Measurements from ENCODE around the gene TADA3. TPM values are rescaled to one million over a fixed set of nuclear protein-coding genes. Genes with fewer than 3 reads are reported as not detected.

TADA3 gene
- total and polyA plus RNA-seq, 3 donors from 2014 or later = 94.6 to 123 (median 123) TPM

DNA sequence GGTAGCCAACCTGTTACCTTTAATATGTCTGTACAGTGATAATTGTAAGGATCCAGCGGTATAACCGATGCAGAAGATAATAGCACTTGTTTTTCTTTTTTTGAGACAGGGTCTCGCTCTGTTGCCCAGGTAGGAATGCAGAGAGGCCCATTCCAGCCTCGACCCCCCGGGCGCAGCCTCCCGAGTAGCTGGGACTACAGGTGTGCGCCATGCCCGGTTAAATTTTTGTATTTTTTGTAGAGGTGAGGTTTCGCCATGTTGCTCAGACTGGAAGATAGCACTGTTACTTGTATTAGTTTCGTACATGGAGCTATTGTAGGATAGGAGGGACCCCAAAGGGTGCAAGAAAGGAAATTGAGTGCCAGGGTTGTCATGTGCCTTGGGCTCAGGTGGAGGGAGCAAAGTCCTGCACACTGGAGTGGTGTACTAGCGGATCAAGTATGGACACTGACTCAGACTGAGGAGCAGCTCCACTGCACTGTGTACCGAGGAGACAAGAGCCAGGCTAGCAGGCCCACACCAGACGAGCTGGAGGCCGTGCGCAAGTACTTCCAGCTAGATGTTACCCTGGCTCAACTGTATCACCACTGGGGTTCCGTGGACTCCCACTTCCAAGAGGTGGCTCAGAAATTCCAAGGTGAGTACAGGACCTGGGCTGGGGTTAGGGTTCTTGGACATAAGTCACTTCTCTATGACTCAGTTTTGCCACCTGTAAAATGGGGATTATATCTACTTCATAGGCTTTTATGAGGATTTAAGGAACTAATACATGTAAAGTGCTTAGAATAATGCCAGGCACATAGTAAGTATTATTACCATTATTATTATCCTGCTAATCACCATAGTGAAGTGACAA, 41.5 kb downstream of the TADA3 start:
- Histone ChIP-seq H3K27ac (peak overlapping the region in 1 of 2 donors; percentile 90), H3K4me3 (peak overlapping the region; percentile 68 to 71), H3K27me3 (no peaks in the 10 kb centered on the region), H3K4me1 (peaks cover 24% of the 10 kb centered on the region), H3K36me3 (ENCODE audit: low read depth, missing control alignments) (no peaks in the 10 kb centered on the region), H3K9me3 (no peaks in the 10 kb centered on the region)
- no peak for TF ChIP-seq CTCF (IDR thresholded peaks at IDR 0.05)
- TF ChIP-seq POLR2A (IDR thresholded peaks at IDR 0.05) = no peak
- no peak for DNase-seq
- 26% methylated on average over 17 of the region's 17 CpGs for WGBS, 2 donors
- intact Hi-C loops (cut with DNase I; ENCODE audit: low total_unique reads) = no loop called here

- intact Hi-C loops (cut with DNase I; ENCODE audit: low total_unique reads) = no loop called here
- H3K36me3 ChIP-seq (ENCODE audit: low read depth, missing control alignments) = no peaks in the 10 kb centered on the region
- H3K27ac ChIP-seq = peak within 1 kb of the TSS; percentile 79 to 90
- no peaks in the 10 kb centered on the region for H3K9me3 ChIP-seq
- no peaks in the 10 kb centered on the region for H3K27me3 ChIP-seq
- TF ChIP-seq POLR2A (IDR thresholded peaks at IDR 0.05) (no peak), CTCF (IDR thresholded peaks at IDR 0.05) (peak in 2 of 3 experiments; percentile 5 to 24)
- peak within 1 kb of the TSS; percentile 68 to 71 for H3K4me3 ChIP-seq
- peaks cover 23% of the 10 kb centered on the region for H3K4me1 ChIP-seq
- peak; percentile 99 for DNase-seq
- 0% methylated on average over 46 to 58 of the region's 60 CpGs for WGBS, 2 donors
These were observed 42.4 kb downstream of the TADA3 start, which contains the start of gene OGG1 for GRCh38 chr3:9749645-9750555. OGG1 (plus strand) TSS chr3:9749952; CDS start chr3:9750287, 335 bp downstream.

- TF ChIP-seq POLR2A (IDR thresholded peaks at IDR 0.05) (no peak), CTCF (IDR thresholded peaks at IDR 0.05) (no peak)
- Histone ChIP-seq H3K27me3 (no peaks in the 10 kb centered on the region), H3K4me3 (peak overlapping the region; percentile 68 to 71), H3K4me1 (peaks cover 19% of the 10 kb centered on the region), H3K27ac (peak overlapping the region; percentile 79 to 90), H3K9me3 (no peaks in the 10 kb centered on the region), H3K36me3 (ENCODE audit: low read depth, missing control alignments) (no peaks in the 10 kb centered on the region)
- intact Hi-C loops (cut with DNase I; ENCODE audit: low total_unique reads) = no loop called here
- no peak for DNase-seq
- 3% methylated on average over 19 of the region's 19 CpGs; no CpG with 5 or more reads in 1 of the 2 donors for WGBS, 2 donors
These were observed 43.0 kb downstream of the TADA3 start for GRCh38 chr3:9749296-9749644.

- Histone ChIP-seq H3K4me1 (peaks cover 19% of the 10 kb centered on the region), H3K9me3 (no peaks in the 10 kb centered on the region), H3K27ac (no peak overlapping the region), H3K4me3 (no peak overlapping the region), H3K36me3 (ENCODE audit: low read depth, missing control alignments) (no peaks in the 10 kb centered on the region), H3K27me3 (no peaks in the 10 kb centered on the region)
- TF ChIP-seq POLR2A (IDR thresholded peaks at IDR 0.05) (no peak), CTCF (IDR thresholded peaks at IDR 0.05) (no peak)
- 90 to 95% methylated on average over 2 of the region's 2 CpGs for WGBS, 2 donors
- DNase-seq = no peak
- intact Hi-C loops (cut with DNase I; ENCODE audit: low total_unique reads) = no loop called here
These were observed 44.2 kb downstream of the TADA3 start for GRCh38 chr3:9748031-9748430.
